Muscle of back (tissue), 11 donors: ENCODE data around the gene IRX4. TPM values are rescaled to one million over a fixed set of nuclear protein-coding genes. Genes with fewer than 3 reads are reported as not detected.
"Not testable (repeated sequence)": the region's sequence is repeated elsewhere in the genome, so short reads cannot be mapped to it uniquely, and the experiment has no call there.

ENCODE experiments used
- DNase-seq, 3 donors: peaks; one replicate each; pipeline versions ENCODE4 v3.0.0 to v3.0.0-alpha.2; 2013
- polyA plus RNA-seq, 10 donors: library from polyadenylated mRNA; unstranded; fragments of 120-200 nt; gene quantifications; one replicate each; pipeline ENCODE4 v1.2.1, GENCODE V29; 2013; ENCODE audit not compliant: insufficient read length in 10 of 10

IRX4 gene
- polyA plus RNA-seq, 10 donors: 0.21 to 3.4 (median 0.42) TPM; not detected in 2

- DNase-seq: no peak
Observed at GRCh38 chr5:1879292-1880263, 3.1 kb downstream of the IRX4 start.

- DNase-seq: no peak
Observed at GRCh38 chr5:1878050-1878849, 4.5 kb downstream of the IRX4 start.

- DNase-seq: peak in 1 of 3 donors; percentile 19
Observed at GRCh38 chr5:1877103-1878049, 5.3 kb downstream of the IRX4 start.

- no peak for DNase-seq
Observed at GRCh38 chr5:1876660-1877064, 6.1 kb downstream of the IRX4 start.

GRCh38 chr5:1875843-1876659, 6.7 kb downstream of the IRX4 start:
- DNase-seq: peak in 1 of 3 donors; percentile 41

GRCh38 chr5:1875281-1875842, 7.4 kb downstream of the IRX4 start:
- DNase-seq: no peak

GRCh38 chr5:1874771-1875220, 7.9 kb downstream of the IRX4 start:
- no peak for DNase-seq

GRCh38 chr5:1874348-1874747, 8.4 kb downstream of the IRX4 start:
- no peak for DNase-seq

- DNase-seq: no peak
Observed at GRCh38 chr5:1873243-1873959, 9.3 kb downstream of the IRX4 start.

GRCh38 chr5:1871441-1871840, 11.3 kb downstream of the IRX4 start:
- no peak for DNase-seq

- DNase-seq: not testable (repeated sequence)
Observed at GRCh38 chr5:1870435-1871272, 12.1 kb downstream of the IRX4 start.

- no peak for DNase-seq
Observed at GRCh38 chr5:1868886-1869475, 13.7 kb downstream of the IRX4 start.

- no peak for DNase-seq
Observed at GRCh38 chr5:1867815-1868143, 14.9 kb downstream of the IRX4 start.

GRCh38 chr5:1867114-1867814, 15.5 kb downstream of the IRX4 start:
- no peak for DNase-seq

- DNase-seq: no peak
Observed at GRCh38 chr5:1865948-1866347, 16.8 kb downstream of the IRX4 start.

- DNase-seq: no peak
Observed at GRCh38 chr5:1865486-1865885, 17.2 kb downstream of the IRX4 start.

- DNase-seq: no peak
Observed at GRCh38 chr5:1864896-1865440, 17.8 kb downstream of the IRX4 start.
